HL-60/S4 treated with phorbol 12-myristate 13-acetate at 8.2 ng/mL for 4 days and 3 days (cell line): Measurements from ENCODE around the gene PAQR9.

Experiments
- in situ Hi-C: fragments of 300-500 bp; cut with MboI; formaldehyde crosslinking; loops from 2 replicates; pipeline ENCODE4 v1.15.0; 2022; ENCODE audit warnings: low sequenced_read_pairs

The PAQR9 gene

GRCh38 chr3:142963516-142964448 lies at the start of gene PAQR9:
Gene PAQR9 (minus strand): TSS chr3:142963674. CDS start chr3:142963336, 338 bp downstream.
- in situ Hi-C loops, result no loop called here

GRCh38 chr3:143011705-143012104 lies 48.2 kb upstream of the PAQR9 start:
- in situ Hi-C loops, result no loop called here

GRCh38 chr3:143010024-143010423 lies 46.5 kb upstream of the PAQR9 start:
- in situ Hi-C loops, result no loop called here

GRCh38 chr3:143004823-143005222 lies 41.3 kb upstream of the PAQR9 start:
- in situ Hi-C loops, result no loop called here

- in situ Hi-C loops, result no loop called here
Observed at GRCh38 chr3:143002727-143003126, 39.3 kb upstream of the PAQR9 start.

- in situ Hi-C loops, result no loop called here
Observed at GRCh38 chr3:143002083-143002712, 38.7 kb upstream of the PAQR9 start.

- in situ Hi-C loops, result no loop called here
Observed at GRCh38 chr3:143001369-143002082, 38.1 kb upstream of the PAQR9 start, which contains the start of gene U2SURP. Gene U2SURP (plus strand): TSS chr3:143001570. CDS start chr3:143001629, 59 bp downstream.

- in situ Hi-C loops, result no loop called here
Observed at GRCh38 chr3:143001034-143001368, 37.5 kb upstream of the PAQR9 start.

- in situ Hi-C loops, result no loop called here
Observed at GRCh38 chr3:143000528-143000927, 37.1 kb upstream of the PAQR9 start.

GRCh38 chr3:142999881-143000280 lies 36.4 kb upstream of the PAQR9 start:
- in situ Hi-C loops, result loop anchor here (10.0 to 25.0 kb wide), 3 partner anchors 75 to 413 kb away; partner anchors contain the start of genes ATR and PLS1

- in situ Hi-C loops, result loop anchor here (10.0 to 25.0 kb wide), 3 partner anchors 74 to 411 kb away; partner anchors contain the start of genes ATR and PLS1
Observed at GRCh38 chr3:142998439-142998838, 35.0 kb upstream of the PAQR9 start.

GRCh38 chr3:142997330-142997729 lies 33.9 kb upstream of the PAQR9 start:
- in situ Hi-C loops, result loop anchor here (10.0 to 25.0 kb wide), 3 partner anchors 73 to 410 kb away; partner anchors contain the start of genes ATR and PLS1

GRCh38 chr3:142993958-142994442 lies 30.5 kb upstream of the PAQR9 start:
- in situ Hi-C loops, result loop anchor here (10.0 to 25.0 kb wide), 3 partner anchors 69 to 407 kb away; partner anchors contain the start of genes ATR and PLS1

- in situ Hi-C loops, result loop anchor here (10.0 to 25.0 kb wide), 3 partner anchors 68 to 405 kb away; partner anchors contain the start of genes ATR and PLS1
Observed at GRCh38 chr3:142992323-142992722, 28.8 kb upstream of the PAQR9 start.

- in situ Hi-C loops, result loop anchor here (10.0 to 25.0 kb wide), 3 partner anchors 66 to 403 kb away; partner anchors contain the start of genes ATR and PLS1
Observed at GRCh38 chr3:142990721-142991120, 27.2 kb upstream of the PAQR9 start.

- in situ Hi-C loops, result loop anchor here (25.0 kb wide), 2 partner anchors 152 to 402 kb away; partner anchors contain the start of genes ATR and PLS1
Observed at GRCh38 chr3:142988826-142989225, 25.4 kb upstream of the PAQR9 start.

- in situ Hi-C loops, result loop anchor here (25.0 kb wide), 2 partner anchors 151 to 401 kb away; partner anchors contain the start of genes ATR and PLS1
Observed at GRCh38 chr3:142988221-142988620, 24.7 kb upstream of the PAQR9 start.

- in situ Hi-C loops, result loop anchor here (25.0 kb wide), 2 partner anchors 150 to 400 kb away; partner anchors contain the start of genes ATR and PLS1
Observed at GRCh38 chr3:142987707-142988106, 24.2 kb upstream of the PAQR9 start.

- in situ Hi-C loops, result loop anchor here (25.0 kb wide), 2 partner anchors 150 to 400 kb away; partner anchors contain the start of genes ATR and PLS1
Observed at GRCh38 chr3:142987080-142987700, 23.7 kb upstream of the PAQR9 start.

- in situ Hi-C loops, result loop anchor here (25.0 kb wide), 2 partner anchors 147 to 397 kb away; partner anchors contain the start of genes ATR and PLS1
Observed at GRCh38 chr3:142984255-142984654, 20.8 kb upstream of the PAQR9 start.
